GM21447 (cell line): Measurements from ENCODE around the gene AZI2.

ENCODE experiments used
- ATAC-seq: cut with Tn5 transposase; IDR thresholded peaks from one replicate; pipeline ENCODE4 v1.9.1; 2021; ENCODE audit not compliant: unreplicated experiment

AZI2 gene

GRCh38 chr3:28308196-28308595 is 40.4 kb downstream of the AZI2 start:
- ATAC-seq = no peak

GRCh38 chr3:28301688-28302087 is 46.9 kb downstream of the AZI2 start:
- ATAC-seq = no peak

DNA sequence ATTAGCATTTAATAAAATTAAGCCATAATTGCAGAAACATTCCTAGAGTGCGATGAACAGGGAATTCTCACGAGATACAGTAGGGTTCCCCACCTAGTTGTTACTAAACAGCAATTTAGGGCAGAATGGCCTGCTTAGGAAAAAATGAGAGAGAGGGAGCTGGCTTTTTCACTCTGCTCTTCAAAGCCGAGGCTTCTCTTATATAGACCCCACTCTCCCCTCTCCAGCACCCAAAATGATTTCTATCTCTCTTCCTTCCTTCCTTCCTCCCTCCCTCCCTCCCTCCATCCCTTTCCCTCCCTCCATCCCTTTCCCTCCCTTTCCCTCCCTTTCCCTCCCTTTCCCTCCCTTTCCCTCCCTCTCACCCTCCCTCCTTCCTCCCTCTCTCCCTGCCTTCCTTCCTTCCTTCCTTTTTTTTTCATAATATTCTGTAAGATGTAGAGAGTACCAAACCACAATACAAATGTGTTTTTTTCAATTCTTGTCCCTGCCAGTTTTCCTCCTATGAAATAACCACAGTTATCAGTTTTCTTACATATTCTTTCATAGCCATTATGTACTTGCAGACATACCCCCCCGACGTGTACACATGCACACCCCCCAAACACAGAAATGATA is 48.2 kb downstream of the AZI2 start:
- ATAC-seq = no peak

GRCh38 chr3:28299705-28300104 is 48.9 kb downstream of the AZI2 start:
- ATAC-seq = no peak

GRCh38 chr3:28295898-28296490 is 52.6 kb downstream of the AZI2 start:
- peak; percentile 53 for ATAC-seq

DNA sequence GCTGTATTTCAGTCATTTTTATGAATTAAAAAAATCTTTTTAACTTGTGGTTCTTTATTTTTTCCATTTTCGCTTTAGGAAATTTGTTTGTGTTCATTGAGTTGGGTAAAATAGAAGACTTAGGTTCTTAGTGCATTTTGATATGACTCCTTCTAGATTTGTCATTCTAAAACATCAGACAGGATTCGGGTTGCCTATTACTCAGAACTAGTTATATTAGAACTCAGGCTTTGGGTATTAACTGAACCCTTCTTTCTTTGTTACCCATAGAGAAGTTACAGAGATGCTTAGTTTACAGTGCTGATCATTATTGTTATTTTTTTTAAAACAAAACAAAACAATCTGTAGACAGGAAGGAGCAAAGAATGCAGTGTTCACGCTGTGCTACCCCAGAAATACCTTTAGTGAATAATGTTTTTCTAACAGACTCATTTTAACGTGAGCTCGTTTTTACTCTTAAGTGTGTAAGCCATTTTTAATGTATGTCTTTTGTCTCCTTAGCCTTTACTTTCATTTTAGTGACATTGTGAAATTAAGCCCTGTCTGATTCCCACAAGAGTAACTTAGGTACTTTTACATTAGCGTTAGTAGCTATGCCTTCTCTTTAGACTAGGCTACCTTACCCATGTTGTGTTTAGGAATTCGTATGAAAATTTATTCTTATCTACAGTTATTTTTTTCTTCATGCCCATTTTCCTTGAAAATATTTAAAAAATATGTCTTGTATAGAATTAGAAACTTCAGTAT is 53.8 kb downstream of the AZI2 start:
- no peak for ATAC-seq

DNA sequence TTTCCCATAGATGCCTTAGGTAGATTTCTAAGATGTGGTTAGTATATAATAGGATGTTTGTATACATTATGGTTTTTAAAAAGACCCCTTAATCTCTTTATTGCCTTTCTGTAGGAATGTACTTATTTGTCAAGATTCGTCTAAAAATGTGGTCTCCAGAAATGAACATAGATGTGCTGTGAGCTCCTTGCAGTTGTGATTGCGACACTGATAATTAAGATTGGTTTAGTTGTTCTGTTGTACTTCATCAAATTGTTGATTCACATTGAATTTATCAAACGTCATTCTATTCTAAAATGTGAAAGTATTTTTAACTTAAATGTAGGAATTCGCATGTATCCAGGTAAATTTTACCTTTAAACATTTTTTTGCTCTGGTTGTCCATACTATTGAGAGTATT is 56.0 kb downstream of the AZI2 start:
- ATAC-seq = no peak

DNA sequence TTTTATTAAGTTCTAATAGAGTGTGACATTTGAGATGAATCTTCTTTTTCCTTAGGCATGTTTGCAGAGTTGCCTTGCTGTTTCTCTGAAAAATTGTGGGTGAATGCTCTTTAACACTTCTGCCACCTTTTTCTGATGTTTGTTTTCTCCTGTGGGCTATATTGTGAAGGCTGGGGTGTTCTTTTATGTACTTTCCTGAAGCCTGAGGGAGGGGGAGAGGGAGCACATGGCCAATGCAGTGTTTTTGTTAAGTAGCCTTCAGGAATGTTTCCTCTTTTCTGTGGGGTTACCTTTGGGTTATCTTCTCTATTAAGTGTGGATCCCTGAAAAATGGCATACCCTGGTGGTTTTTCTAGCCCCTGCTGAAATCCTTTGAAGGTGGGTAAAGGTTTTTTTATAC is 57.0 kb downstream of the AZI2 start:
- ATAC-seq = no peak

GRCh38 chr3:28290863-28291300 is 57.7 kb downstream of the AZI2 start:
- no peak for ATAC-seq

GRCh38 chr3:28287046-28287445 is 61.6 kb downstream of the AZI2 start:
- ATAC-seq = no peak

GRCh38 chr3:28286595-28286994 is 62.0 kb downstream of the AZI2 start:
- ATAC-seq = peak; percentile 93

GRCh38 chr3:28280781-28281180 is 67.8 kb downstream of the AZI2 start:
- ATAC-seq = no peak

GRCh38 chr3:28279770-28280169 is 68.9 kb downstream of the AZI2 start:
- ATAC-seq = no peak

- ATAC-seq = no peak
Observed at GRCh38 chr3:28278918-28279317, 69.7 kb downstream of the AZI2 start.

DNA sequence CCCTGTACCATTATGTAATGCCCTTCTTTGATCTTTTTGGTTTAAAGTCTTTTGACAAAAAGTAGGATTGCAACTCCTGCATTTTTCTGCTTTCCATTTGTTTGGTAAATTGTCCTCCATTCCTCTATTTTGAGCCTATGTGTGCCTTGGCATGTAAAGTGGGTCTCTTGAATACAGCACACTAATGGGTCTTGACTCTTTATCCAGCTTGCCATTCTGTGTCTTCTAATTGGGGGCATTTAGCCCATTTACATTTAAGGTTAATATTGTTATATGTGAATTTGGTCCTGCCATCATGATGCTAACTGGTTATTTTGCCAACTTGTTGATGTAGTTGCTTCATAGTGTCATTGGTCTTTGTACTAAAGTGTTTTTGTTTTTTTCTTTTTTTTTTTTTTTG is 74.8 kb downstream of the AZI2 start:
- no peak for ATAC-seq
